Nephron progenitor cell (in vitro differentiated cells): ENCODE measurements around the gene UCHL1.
"Not testable (repeated sequence)": the region's sequence is repeated elsewhere in the genome, so short reads cannot be mapped to it uniquely, and the experiment has no call there.

Experiments used
- DNase-seq: peaks from one replicate; pipeline ENCODE4 v3.0.0; 2021
- H3K27ac Mint-ChIP-seq: 2 replicates; pipeline ENCODE4 v1.8.0; 2021; ENCODE audit warnings: mild to moderate bottlenecking, moderate library complexity, mixed read lengths
- H3K27me3 Mint-ChIP-seq: 2 replicates; pipeline ENCODE4 v1.8.0; 2021; ENCODE audit warnings: mild to moderate bottlenecking, low read depth, mixed read lengths; ENCODE audit not compliant: poor library complexity
- H3K36me3 Mint-ChIP-seq: 2 replicates; pipeline ENCODE4 v1.8.0; 2021; ENCODE audit warnings: low read depth, mixed read lengths
- H3K4me1 Mint-ChIP-seq: 2 replicates; pipeline ENCODE4 v1.8.0; 2021; ENCODE audit warnings: mixed read lengths
- H3K4me3 Mint-ChIP-seq: 2 replicates; pipeline ENCODE4 v1.8.0; 2021; ENCODE audit warnings: mild to moderate bottlenecking, moderate library complexity, mixed read lengths
- H3K9me3 Mint-ChIP-seq: 2 replicates; pipeline ENCODE4 v1.8.0; 2021; ENCODE audit warnings: mild to moderate bottlenecking, moderate library complexity, mixed read lengths
- TF ChIP-seq, protein P1 (sequence below): fragments of 200-600 bp; sonication (generic); IDR thresholded peaks from 2 replicates; pipeline ENCODE4 v1.5.0; 2021; ENCODE audit warnings: antibody characterized with exemption

The UCHL1 gene

GRCh38 chr4:41308398-41308797, 51.7 kb downstream of the UCHL1 start:
- Mint-ChIP-seq H3K4me1 (no peaks in the 10 kb centered on the region), H3K27me3 (peaks cover 2% of the 10 kb centered on the region), H3K27ac (no peak overlapping the region), H3K36me3 (no peaks in the 10 kb centered on the region), H3K4me3 (no peak overlapping the region), H3K9me3 (peaks cover 37% of the 10 kb centered on the region)
- DNase-seq = no peak
- TF ChIP-seq, protein P1, sequence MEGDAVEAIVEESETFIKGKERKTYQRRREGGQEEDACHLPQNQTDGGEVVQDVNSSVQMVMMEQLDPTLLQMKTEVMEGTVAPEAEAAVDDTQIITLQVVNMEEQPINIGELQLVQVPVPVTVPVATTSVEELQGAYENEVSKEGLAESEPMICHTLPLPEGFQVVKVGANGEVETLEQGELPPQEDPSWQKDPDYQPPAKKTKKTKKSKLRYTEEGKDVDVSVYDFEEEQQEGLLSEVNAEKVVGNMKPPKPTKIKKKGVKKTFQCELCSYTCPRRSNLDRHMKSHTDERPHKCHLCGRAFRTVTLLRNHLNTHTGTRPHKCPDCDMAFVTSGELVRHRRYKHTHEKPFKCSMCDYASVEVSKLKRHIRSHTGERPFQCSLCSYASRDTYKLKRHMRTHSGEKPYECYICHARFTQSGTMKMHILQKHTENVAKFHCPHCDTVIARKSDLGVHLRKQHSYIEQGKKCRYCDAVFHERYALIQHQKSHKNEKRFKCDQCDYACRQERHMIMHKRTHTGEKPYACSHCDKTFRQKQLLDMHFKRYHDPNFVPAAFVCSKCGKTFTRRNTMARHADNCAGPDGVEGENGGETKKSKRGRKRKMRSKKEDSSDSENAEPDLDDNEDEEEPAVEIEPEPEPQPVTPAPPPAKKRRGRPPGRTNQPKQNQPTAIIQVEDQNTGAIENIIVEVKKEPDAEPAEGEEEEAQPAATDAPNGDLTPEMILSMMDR = no peak

GRCh38 chr4:41315426-41315825, 58.7 kb downstream of the UCHL1 start:
- H3K27ac Mint-ChIP-seq, H3K36me3 Mint-ChIP-seq, H3K27me3 Mint-ChIP-seq, H3K4me1 Mint-ChIP-seq, DNase-seq, H3K4me3 Mint-ChIP-seq: not testable (repeated sequence)
- H3K9me3 Mint-ChIP-seq = peaks cover 30% of the 10 kb centered on the region

DNA sequence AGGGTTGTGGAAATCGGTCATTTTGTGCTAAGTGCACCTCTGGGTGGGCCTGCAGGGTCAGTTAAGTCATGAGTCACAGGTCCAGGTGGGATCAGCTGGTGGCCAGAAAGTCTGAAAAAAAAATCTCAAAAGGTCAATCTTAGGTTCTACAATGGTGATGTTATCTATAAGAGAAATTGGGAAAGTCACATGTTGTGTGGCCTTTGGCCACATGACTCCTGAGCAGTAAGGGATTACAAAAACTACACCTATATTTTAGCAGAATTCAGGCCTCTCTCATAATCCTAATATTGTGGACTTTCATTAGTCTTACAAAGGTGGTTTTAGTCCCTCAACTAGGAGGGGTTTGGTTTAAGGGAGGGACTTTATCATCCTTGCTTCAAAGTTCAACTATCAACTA, 59.1 kb downstream of the UCHL1 start:
- no peak for DNase-seq
- TF ChIP-seq, protein P1 = no peak
- Mint-ChIP-seq H3K4me3 (no peak overlapping the region), H3K9me3 (peaks cover 27% of the 10 kb centered on the region), H3K36me3 (no peaks in the 10 kb centered on the region), H3K27ac (no peak overlapping the region), H3K27me3 (peaks cover 3% of the 10 kb centered on the region), H3K4me1 (no peaks in the 10 kb centered on the region)
